Measurements from ENCODE around the gene CNTNAP2. TPM values are rescaled to one million over a fixed set of nuclear protein-coding genes. Genes with fewer than 3 reads are reported as not detected.

Gene CNTNAP2
- total RNA-seq, 1 donor from 2014 or later: 9.2 TPM

- DNase-seq (ENCODE audit: low read depth): no peak
- no peak for TF ChIP-seq CTCF (conservative IDR thresholded peaks at IDR 0.05; ENCODE audit: low read depth, low read length)
- no peak overlapping the region for H3K4me3 ChIP-seq (ENCODE audit: low read depth, low read length)
Measured at GRCh38 chr7:147990079-147990478, 1873.5 kb downstream of the CNTNAP2 start.

GRCh38 chr7:147990942-147991341 is 1874.3 kb downstream of the CNTNAP2 start:
- H3K4me3 ChIP-seq (ENCODE audit: low read depth, low read length): no peak overlapping the region
- no peak for TF ChIP-seq CTCF (conservative IDR thresholded peaks at IDR 0.05; ENCODE audit: low read depth, low read length)
- DNase-seq (ENCODE audit: low read depth): no peak

GRCh38 chr7:147992698-147993097 is 1876.1 kb downstream of the CNTNAP2 start:
- TF ChIP-seq CTCF (conservative IDR thresholded peaks at IDR 0.05; ENCODE audit: low read depth, low read length): no peak
- no peak overlapping the region for H3K4me3 ChIP-seq (ENCODE audit: low read depth, low read length)
- no peak for DNase-seq (ENCODE audit: low read depth)

- DNase-seq (ENCODE audit: low read depth): no peak
- TF ChIP-seq CTCF (conservative IDR thresholded peaks at IDR 0.05; ENCODE audit: low read depth, low read length): no peak
- H3K4me3 ChIP-seq (ENCODE audit: low read depth, low read length): no peak overlapping the region
Measured at GRCh38 chr7:147997636-147998035, 1881.0 kb downstream of the CNTNAP2 start.

- no peak overlapping the region for H3K4me3 ChIP-seq (ENCODE audit: low read depth, low read length)
- DNase-seq (ENCODE audit: low read depth): no peak
- no peak for TF ChIP-seq CTCF (conservative IDR thresholded peaks at IDR 0.05; ENCODE audit: low read depth, low read length)
Measured at GRCh38 chr7:147999962-148000361, 1883.4 kb downstream of the CNTNAP2 start.

GRCh38 chr7:148011753-148012152 is 1895.2 kb downstream of the CNTNAP2 start:
- H3K4me3 ChIP-seq (ENCODE audit: low read depth, low read length): no peak overlapping the region
- no peak for TF ChIP-seq CTCF (conservative IDR thresholded peaks at IDR 0.05; ENCODE audit: low read depth, low read length)
- no peak for DNase-seq (ENCODE audit: low read depth)

- TF ChIP-seq CTCF (conservative IDR thresholded peaks at IDR 0.05; ENCODE audit: low read depth, low read length): no peak
- H3K4me3 ChIP-seq (ENCODE audit: low read depth, low read length): no peak overlapping the region
- DNase-seq (ENCODE audit: low read depth): no peak
Measured at GRCh38 chr7:148014001-148014400, 1897.4 kb downstream of the CNTNAP2 start.
